Measurements from ENCODE around the gene PNKP. TPM values are rescaled to one million over a fixed set of nuclear protein-coding genes. Genes with fewer than 3 reads are reported as not detected.

PNKP gene
- total RNA-seq, 1 experiment from 2014 or later: 146 TPM

- TF ChIP-seq NFATC4 (CRISPR knock-in tag; IDR thresholded peaks at IDR 0.05): no peak
- TF ChIP-seq SP1 (CRISPR knock-in tag; conservative IDR thresholded peaks at IDR 0.05): no peak; the same call in 1 of the 2 replicates
- TF ChIP-seq ZNF512 (CRISPR knock-in tag; IDR thresholded peaks at IDR 0.05; ENCODE audit: borderline replicate concordance): no peak
These were observed 15.7 kb downstream of the PNKP start (continued) for GRCh38 chr19:49851456-49852259.

DNA sequence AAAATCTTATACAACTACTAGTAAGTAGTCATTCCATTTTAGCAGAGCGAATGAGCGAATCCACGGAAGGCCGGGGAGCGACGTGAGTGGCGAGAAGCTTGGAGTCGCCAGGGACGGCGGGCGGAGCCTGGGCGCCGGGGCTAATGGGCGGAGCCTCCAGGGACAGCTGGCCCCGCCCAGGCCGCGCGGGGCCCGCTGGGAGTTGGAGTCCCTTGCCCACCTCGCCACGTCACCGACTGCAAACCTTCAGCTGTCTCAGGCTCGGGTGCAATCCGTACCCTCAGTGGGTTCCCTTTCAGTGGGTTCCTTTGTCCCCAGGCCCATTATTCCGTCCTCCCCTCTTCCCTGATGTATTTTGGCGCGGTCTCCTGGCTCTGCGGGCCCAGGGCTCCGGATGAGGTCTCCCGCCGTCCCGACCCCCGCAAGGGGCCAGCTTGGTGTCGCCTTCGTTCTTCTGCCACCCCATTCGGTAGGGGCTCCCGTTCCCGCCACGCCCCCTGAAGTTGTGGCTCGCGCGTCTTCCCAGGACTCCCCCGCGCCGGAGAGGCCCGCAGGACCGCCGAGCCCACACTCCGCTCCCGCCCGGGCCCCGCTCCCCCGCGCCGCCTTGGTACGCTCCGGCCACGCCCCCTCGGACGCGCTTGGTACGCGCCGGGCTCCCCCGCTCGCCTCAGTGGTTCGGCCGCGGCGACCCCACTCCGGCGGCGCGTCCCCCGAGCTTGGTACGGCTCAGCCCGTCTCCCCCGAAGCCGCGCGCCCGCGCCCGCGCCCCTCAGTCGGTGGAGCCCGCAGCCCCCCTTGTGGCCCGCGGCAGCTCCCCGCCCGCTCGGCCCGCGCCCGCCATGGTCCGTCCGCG is 16.7 kb downstream of the PNKP start, which contains the start of gene PTOV1:
PTOV1 (plus strand) TSS at position 673 of the 856 bp plus-strand sequence.
- peaks cover 22% of the 10 kb centered on the region for H3K4me1 Mint-ChIP-seq
- H3K36me3 Mint-ChIP-seq: peaks cover 27% of the 10 kb centered on the region
- H3K9me3 Mint-ChIP-seq: peaks cover 10% of the 10 kb centered on the region
- ATAC-seq: peak; percentile 81
- peaks cover 3% of the 10 kb centered on the region; the same call in 1 of the 2 replicates for H3K27me3 Mint-ChIP-seq (ENCODE audit: low read depth)
- H3K27ac Mint-ChIP-seq: peak within 1 kb of the TSS; percentile 95
- ChIA-PET CTCF (interaction anchor here (0.6 to 2.5 kb wide), 13 partner anchors 8 to 280 kb away, joined by 3 to 22 read pairs (median 3); partner anchors contain the start of gene FUZ), POLR2A (interaction anchor here (0.5 to 2.6 kb wide), 10 partner anchors 11 to 104 kb away, joined by 3 to 13 read pairs (median 6); partner anchors contain the start of genes AKT1S1, AP2A1, FUZ and TBC1D17)
- peak; percentile 88 for DNase-seq (ENCODE audit: low spot score)
- H3K4me3 Mint-ChIP-seq: peak within 1 kb of the TSS; percentile 86
- TF ChIP-seq AFF4 (CRISPR knock-in tag; IDR thresholded peaks at IDR 0.05; ENCODE audit: borderline replicate concordance): no peak
- TF ChIP-seq JUN (CRISPR knock-in tag; IDR thresholded peaks at IDR 0.05): peak; percentile 34; the same call in 1 of the 2 replicates
- TF ChIP-seq, protein P1, sequence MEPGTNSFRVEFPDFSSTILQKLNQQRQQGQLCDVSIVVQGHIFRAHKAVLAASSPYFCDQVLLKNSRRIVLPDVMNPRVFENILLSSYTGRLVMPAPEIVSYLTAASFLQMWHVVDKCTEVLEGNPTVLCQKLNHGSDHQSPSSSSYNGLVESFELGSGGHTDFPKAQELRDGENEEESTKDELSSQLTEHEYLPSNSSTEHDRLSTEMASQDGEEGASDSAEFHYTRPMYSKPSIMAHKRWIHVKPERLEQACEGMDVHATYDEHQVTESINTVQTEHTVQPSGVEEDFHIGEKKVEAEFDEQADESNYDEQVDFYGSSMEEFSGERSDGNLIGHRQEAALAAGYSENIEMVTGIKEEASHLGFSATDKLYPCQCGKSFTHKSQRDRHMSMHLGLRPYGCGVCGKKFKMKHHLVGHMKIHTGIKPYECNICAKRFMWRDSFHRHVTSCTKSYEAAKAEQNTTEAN (CRISPR knock-in tag; IDR thresholded peaks at IDR 0.05): no peak
- TF ChIP-seq, protein P2, sequence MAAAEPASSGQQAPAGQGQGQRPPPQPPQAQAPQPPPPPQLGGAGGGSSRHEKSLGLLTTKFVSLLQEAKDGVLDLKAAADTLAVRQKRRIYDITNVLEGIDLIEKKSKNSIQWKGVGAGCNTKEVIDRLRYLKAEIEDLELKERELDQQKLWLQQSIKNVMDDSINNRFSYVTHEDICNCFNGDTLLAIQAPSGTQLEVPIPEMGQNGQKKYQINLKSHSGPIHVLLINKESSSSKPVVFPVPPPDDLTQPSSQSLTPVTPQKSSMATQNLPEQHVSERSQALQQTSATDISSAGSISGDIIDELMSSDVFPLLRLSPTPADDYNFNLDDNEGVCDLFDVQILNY (CRISPR knock-in tag; IDR thresholded peaks at IDR 0.05): peak; percentile 73; the same call in 1 of the 2 replicates
- 0 out of 2 replicates have a peak, but pooled peaks have one; percentile 7 for TF ChIP-seq IRF1 (CRISPR knock-in tag; IDR thresholded peaks at IDR 0.05)
- TF ChIP-seq SP1 (CRISPR knock-in tag; conservative IDR thresholded peaks at IDR 0.05): peak; percentile 98
- TF ChIP-seq, protein P3, sequence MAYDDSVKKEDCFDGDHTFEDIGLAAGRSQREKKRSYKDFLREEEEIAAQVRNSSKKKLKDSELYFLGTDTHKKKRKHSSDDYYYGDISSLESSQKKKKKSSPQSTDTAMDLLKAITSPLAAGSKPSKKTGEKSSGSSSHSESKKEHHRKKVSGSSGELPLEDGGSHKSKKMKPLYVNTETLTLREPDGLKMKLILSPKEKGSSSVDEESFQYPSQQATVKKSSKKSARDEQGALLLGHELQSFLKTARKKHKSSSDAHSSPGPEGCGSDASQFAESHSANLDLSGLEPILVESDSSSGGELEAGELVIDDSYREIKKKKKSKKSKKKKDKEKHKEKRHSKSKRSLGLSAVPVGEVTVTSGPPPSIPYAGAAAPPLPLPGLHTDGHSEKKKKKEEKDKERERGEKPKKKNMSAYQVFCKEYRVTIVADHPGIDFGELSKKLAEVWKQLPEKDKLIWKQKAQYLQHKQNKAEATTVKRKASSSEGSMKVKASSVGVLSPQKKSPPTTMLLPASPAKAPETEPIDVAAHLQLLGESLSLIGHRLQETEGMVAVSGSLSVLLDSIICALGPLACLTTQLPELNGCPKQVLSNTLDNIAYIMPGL (CRISPR knock-in tag; IDR thresholded peaks at IDR 0.05): no peak
- TF ChIP-seq NFYB (CRISPR knock-in tag; conservative IDR thresholded peaks at IDR 0.05; ENCODE audit: low read depth): 0 out of 2 replicates have a peak, but pooled peaks have one; percentile 12
- peak; percentile 91; the same call in 1 of the 2 replicates for TF ChIP-seq CREM (CRISPR knock-in tag; IDR thresholded peaks at IDR 0.05)
- TF ChIP-seq ZNF532 (CRISPR knock-in tag; IDR thresholded peaks at IDR 0.05; ENCODE audit: borderline replicate concordance): no peak
- 0 out of 2 replicates have a peak, but pooled peaks have one; percentile 26 for TF ChIP-seq EMX1 (CRISPR knock-in tag; IDR thresholded peaks at IDR 0.05)
- TF ChIP-seq MYBL2 (CRISPR knock-in tag; IDR thresholded peaks at IDR 0.05): 0 out of 2 replicates have a peak, but pooled peaks have one; percentile 26
- peak; percentile 41; the same call in 1 of the 2 replicates for TF ChIP-seq ZNF423 (CRISPR knock-in tag; IDR thresholded peaks at IDR 0.05)
- TF ChIP-seq, protein P4, sequence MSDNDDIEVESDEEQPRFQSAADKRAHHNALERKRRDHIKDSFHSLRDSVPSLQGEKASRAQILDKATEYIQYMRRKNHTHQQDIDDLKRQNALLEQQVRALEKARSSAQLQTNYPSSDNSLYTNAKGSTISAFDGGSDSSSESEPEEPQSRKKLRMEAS (CRISPR knock-in tag; IDR thresholded peaks at IDR 0.05): peak; percentile 40
